GM08714 (cell line): ENCODE results near the gene MAGI1.

Experiments
- H3K4me3 ChIP-seq: fragments of 200-500 bp; sonication (Bioruptor generic); 2 replicates; pipeline ENCODE4 v1.5.1; 2014; ENCODE audit warnings: mild to moderate bottlenecking, low read length, inconsistent platforms
- ZNF274 ChIP-seq: IDR thresholded peaks from 2 replicates; pipeline ENCODE4 v1.6.1; 2012; ENCODE audit warnings: mild to moderate bottlenecking, low read depth, low read length

Gene MAGI1

GRCh38 chr3:65837604-65838003 is 201.1 kb downstream of the MAGI1 start:
- no peak for TF ChIP-seq ZNF274
- no peak overlapping the region for H3K4me3 ChIP-seq

DNA sequence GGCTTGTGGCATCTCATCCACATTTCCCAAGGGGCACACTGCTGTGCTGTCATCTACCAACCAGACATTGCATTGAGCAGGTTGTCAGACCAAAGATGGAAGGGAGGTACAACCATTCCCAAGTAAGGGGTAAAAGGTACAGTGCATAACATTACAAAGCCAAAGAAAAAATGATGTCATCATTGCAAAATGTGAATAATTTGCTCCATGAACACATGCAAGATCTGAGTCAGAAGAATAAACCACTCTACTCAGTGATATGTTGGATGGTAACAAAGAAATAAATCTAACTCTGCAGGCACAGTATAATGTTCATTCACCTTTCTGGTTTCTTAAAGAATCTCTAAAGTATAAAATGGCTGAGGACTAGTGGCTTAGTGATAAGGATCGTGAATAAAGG is 202.7 kb downstream of the MAGI1 start:
- no peak overlapping the region for H3K4me3 ChIP-seq
- no peak for TF ChIP-seq ZNF274

- no peak for TF ChIP-seq ZNF274
- no peak overlapping the region for H3K4me3 ChIP-seq
These were observed 204.8 kb downstream of the MAGI1 start for GRCh38 chr3:65833761-65834505.

DNA sequence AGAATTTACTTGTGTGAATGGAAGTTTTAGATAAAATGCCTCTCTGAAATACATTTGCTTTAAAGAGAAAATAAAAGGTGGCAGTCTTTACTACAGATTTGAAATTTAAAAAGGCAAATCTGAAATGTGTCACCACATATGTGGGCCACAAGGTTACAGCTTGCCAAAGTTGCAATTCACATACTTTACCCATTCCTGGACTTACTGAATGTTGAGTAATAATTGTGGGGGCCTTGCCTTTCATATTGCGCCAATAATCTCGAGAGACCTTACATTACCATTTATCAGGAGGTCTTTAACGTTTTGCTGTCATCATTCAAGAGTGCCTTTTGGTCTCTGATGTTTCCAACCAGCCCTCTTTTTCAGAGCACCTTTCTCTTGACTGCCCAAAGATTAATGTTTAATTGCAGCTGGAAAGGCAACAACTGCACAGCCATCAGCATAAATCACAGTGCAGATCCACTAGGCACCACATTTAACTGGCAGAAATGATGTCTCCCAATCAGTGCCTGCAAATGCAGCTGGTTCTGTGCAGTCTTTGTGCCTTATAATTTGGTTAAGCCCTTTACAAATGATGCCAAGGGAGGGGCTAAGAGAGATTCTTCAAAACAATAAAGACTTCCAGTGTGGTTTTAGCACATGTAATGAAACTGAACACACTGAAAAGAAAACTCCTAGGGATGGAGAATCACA is 206.8 kb downstream of the MAGI1 start:
- TF ChIP-seq ZNF274, result no peak
- no peak overlapping the region for H3K4me3 ChIP-seq

GRCh38 chr3:65830948-65831732 is 207.6 kb downstream of the MAGI1 start:
- H3K4me3 ChIP-seq, result no peak overlapping the region
- TF ChIP-seq ZNF274, result no peak

GRCh38 chr3:65829228-65829627 is 209.5 kb downstream of the MAGI1 start:
- H3K4me3 ChIP-seq, result no peak overlapping the region
- TF ChIP-seq ZNF274, result no peak

- no peak for TF ChIP-seq ZNF274
These were observed 210.0 kb downstream of the MAGI1 start for GRCh38 chr3:65828706-65829105.

GRCh38 chr3:65827076-65827475 is 211.6 kb downstream of the MAGI1 start:
- no peak for TF ChIP-seq ZNF274
- no peak overlapping the region for H3K4me3 ChIP-seq

More at GRCh38 chr3:65828706-65829105, 210.0 kb downstream of the MAGI1 start:
- H3K4me3 ChIP-seq, result no peak overlapping the region

DNA sequence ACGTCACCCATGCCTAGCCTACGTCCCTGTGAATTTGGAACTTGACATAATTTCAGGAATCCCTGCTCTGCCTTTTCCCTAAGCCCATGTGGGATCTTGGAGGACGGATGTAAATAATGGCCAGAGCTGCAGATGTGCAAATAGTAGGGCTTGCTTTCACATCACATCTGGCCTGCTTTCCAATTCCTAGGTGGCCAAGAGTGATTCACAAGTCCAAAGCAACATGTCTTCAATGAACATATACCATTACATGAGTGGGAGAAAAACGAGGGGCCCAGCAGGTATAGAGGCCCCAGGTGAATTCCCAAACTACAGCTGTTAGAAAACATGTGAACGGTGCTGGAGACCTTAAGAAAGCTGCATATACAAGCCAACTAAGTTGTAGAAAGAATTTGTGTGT is 214.6 kb downstream of the MAGI1 start:
- TF ChIP-seq ZNF274, result no peak
- no peak overlapping the region for H3K4me3 ChIP-seq

DNA sequence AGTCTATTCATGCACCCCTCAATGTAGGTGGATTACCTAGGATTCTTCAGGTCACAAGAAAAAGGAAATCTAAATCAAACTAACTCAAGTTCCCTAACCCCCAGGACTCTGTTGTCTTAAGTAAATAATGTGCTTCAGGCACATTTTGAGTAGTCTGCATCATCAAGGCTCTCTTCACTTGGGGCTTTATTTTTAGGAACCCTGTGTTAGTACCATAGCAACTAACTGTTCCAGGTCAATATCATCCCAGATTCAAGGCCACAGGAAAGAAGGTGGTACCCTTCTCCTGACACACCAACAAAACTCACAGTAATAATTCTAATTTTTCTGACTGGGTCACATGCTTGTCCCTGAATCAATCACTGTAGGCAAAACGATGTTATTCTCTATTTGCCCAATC is 218.1 kb downstream of the MAGI1 start:
- H3K4me3 ChIP-seq, result no peak overlapping the region
- TF ChIP-seq ZNF274, result no peak

GRCh38 chr3:65819896-65820295 is 218.8 kb downstream of the MAGI1 start:
- H3K4me3 ChIP-seq, result no peak overlapping the region
- TF ChIP-seq ZNF274, result no peak

DNA sequence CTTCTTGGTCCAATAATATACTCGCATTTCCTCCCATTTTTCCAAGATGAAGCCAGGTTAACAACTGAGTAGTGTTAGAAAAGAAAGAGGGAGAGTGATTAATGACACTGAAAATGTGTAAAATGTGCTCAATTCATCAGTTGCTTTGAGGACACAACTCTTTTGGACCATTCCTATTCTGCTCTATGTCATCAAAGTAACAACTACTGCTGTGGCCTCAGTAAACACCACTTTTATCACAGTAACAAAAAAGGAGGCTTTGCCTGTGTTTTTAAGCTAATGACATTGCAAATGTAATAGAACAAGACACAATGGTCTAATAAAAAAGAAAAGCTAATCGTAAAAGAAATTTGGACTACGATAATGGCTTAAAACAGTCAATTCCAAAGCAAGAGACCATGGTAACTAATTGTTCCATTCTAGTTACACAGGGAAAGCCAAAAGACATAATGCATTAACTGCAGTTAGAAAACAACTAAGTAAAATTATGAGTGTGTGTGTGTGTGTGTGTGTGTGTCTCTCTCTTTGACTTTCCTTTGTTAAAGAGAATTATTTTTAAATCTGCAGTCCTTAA is 221.1 kb downstream of the MAGI1 start:
- no peak for TF ChIP-seq ZNF274
- no peak overlapping the region for H3K4me3 ChIP-seq

GRCh38 chr3:65816208-65816607 is 222.5 kb downstream of the MAGI1 start:
- no peak overlapping the region for H3K4me3 ChIP-seq
- TF ChIP-seq ZNF274, result no peak

- TF ChIP-seq ZNF274, result no peak
- H3K4me3 ChIP-seq, result no peak overlapping the region
These were observed 223.7 kb downstream of the MAGI1 start for GRCh38 chr3:65814845-65815578.
